Measurements from ENCODE around the gene ENTPD1.
"Not testable (repeated sequence)": the region's sequence is repeated elsewhere in the genome, so short reads cannot be mapped to it uniquely, and the experiment has no call there.

Gene ENTPD1

DNA sequence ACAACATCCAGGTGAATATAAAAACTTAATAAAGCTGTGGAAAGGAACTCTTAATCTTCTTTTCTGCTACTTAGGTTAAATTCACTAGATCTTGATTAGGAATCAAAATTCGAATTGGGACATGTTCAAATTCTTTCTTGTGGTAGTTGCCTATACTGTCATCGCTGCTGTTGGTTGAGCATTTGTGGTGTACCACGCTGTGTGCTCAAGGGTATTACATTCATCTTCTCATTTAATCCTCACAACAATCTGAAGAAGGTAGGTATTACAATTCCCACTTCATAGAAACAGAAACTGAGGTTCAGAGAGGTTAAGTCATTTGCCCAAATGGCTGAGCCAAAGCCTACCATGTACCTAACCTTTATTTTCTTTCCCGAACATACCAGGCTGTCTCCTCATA, 111.9 kb downstream of the ENTPD1 start:
- peaks cover 19% of the 10 kb centered on the region for H3K36me3 ChIP-seq (ENCODE audit: control insufficient read depth, insufficient read depth, low read length)
- WGBS, 2 experiments (ENCODE audit: insufficient coverage in 2 of 2): 93 to 100% methylated on average over 1 to 2 of the region's 4 CpGs
- H3K4me1 ChIP-seq (ENCODE audit: control insufficient read depth, insufficient read depth, low read length, poor library complexity, severe bottlenecking): no peaks in the 10 kb centered on the region
- H3K9me3 ChIP-seq (ENCODE audit: control insufficient read depth, low read length): no peaks in the 10 kb centered on the region
- no peak overlapping the region for H3K27ac ChIP-seq (ENCODE audit: low read depth, low read length, severe bottlenecking)
- no peak overlapping the region for H3K4me3 ChIP-seq (ENCODE audit: extremely low read depth, insufficient read depth, low read length, poor library complexity, severe bottlenecking)

DNA sequence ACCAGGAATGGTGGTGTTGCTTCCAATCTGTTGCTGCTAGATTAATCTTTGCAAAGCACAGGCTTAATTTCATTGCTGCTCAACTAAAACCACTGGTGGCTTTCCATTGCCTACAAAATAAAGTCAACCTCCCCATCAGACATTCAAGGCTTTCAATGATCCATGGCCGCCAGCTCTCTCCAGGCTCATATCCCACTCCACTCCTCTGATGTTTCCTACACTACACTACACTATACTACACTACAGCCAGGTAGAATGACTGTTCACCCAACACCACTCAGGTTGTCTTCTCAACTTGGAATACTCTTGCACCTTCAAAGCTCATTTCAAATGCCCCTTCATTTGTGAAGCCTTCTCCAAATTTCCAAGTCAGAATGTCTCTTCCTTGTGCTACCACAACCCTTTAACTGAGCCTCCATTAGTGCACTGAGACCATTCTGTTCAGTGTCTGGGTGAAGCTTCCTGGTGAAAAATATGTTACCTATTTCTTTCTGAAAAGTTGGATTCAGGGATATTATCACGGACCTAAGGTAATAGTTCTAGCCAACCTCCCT, 116.3 kb downstream of the ENTPD1 start:
- peaks cover 6% of the 10 kb centered on the region for H3K9me3 ChIP-seq (ENCODE audit: control insufficient read depth, low read length)
- WGBS, 2 experiments (ENCODE audit: insufficient coverage in 2 of 2): 44 to 45% methylated on average over 2 of the region's 2 CpGs
- no peaks in the 10 kb centered on the region for H3K4me1 ChIP-seq (ENCODE audit: control insufficient read depth, insufficient read depth, low read length, poor library complexity, severe bottlenecking)
- no peak overlapping the region for H3K4me3 ChIP-seq (ENCODE audit: extremely low read depth, insufficient read depth, low read length, poor library complexity, severe bottlenecking)
- H3K27ac ChIP-seq (ENCODE audit: low read depth, low read length, severe bottlenecking): no peak overlapping the region
- H3K36me3 ChIP-seq (ENCODE audit: control insufficient read depth, insufficient read depth, low read length): peaks cover 48% of the 10 kb centered on the region

DNA sequence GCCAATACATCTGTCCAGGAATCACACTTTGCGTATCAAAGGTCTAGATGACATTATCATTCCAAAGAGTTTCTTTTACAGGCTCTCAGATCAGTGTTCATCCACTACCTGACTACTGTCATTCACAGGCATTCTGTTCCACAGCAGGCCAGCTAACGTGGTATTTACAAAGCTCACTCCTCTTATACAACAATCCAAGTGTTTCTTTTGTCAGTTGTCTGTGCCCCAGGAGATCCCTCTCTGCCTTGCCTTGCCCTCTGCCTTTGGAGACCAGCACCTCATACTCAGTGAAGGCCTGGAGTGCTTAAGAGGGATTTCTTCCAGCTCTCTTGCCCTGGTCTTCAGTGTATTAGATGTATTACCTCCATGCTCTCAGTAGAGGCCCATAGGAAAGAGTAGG, 117.2 kb downstream of the ENTPD1 start:
- peaks cover 6% of the 10 kb centered on the region for H3K9me3 ChIP-seq (ENCODE audit: control insufficient read depth, low read length)
- 100% methylated on average over 2 of the region's 2 CpGs for WGBS, 2 experiments (ENCODE audit: insufficient coverage in 2 of 2)
- H3K27ac ChIP-seq (ENCODE audit: low read depth, low read length, severe bottlenecking): no peak overlapping the region
- H3K36me3 ChIP-seq (ENCODE audit: control insufficient read depth, insufficient read depth, low read length): peaks cover 43% of the 10 kb centered on the region
- H3K4me3 ChIP-seq (ENCODE audit: extremely low read depth, insufficient read depth, low read length, poor library complexity, severe bottlenecking): no peak overlapping the region
- no peaks in the 10 kb centered on the region for H3K4me1 ChIP-seq (ENCODE audit: control insufficient read depth, insufficient read depth, low read length, poor library complexity, severe bottlenecking)

DNA sequence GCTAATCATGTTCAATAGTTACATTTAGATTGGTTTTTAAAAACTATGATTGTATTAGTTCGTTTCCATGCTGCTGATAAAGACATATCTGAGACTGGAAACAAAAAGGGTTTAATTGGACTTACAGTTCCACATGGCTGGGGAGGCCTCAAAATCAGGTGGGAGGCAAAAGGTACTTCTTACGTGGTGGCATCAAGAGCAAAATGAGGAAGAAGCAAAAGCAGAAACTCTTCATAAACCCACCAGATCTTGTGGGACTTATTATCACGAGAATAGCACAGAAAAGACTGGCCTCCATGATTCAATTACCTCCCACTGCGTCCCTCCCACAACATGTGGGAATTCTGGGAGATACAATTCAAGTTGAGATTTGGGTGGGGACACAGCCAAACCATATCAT, 117.7 kb downstream of the ENTPD1 start:
- no peaks in the 10 kb centered on the region for H3K4me1 ChIP-seq (ENCODE audit: control insufficient read depth, insufficient read depth, low read length, poor library complexity, severe bottlenecking)
- peaks cover 6% of the 10 kb centered on the region for H3K9me3 ChIP-seq (ENCODE audit: control insufficient read depth, low read length)
- no peak overlapping the region for H3K27ac ChIP-seq (ENCODE audit: low read depth, low read length, severe bottlenecking)
- 83 to 88% methylated on average over 2 to 3 of the region's 4 CpGs for WGBS, 2 experiments (ENCODE audit: insufficient coverage in 2 of 2)
- no peak overlapping the region for H3K4me3 ChIP-seq (ENCODE audit: extremely low read depth, insufficient read depth, low read length, poor library complexity, severe bottlenecking)
- H3K36me3 ChIP-seq (ENCODE audit: control insufficient read depth, insufficient read depth, low read length): peaks cover 43% of the 10 kb centered on the region

DNA sequence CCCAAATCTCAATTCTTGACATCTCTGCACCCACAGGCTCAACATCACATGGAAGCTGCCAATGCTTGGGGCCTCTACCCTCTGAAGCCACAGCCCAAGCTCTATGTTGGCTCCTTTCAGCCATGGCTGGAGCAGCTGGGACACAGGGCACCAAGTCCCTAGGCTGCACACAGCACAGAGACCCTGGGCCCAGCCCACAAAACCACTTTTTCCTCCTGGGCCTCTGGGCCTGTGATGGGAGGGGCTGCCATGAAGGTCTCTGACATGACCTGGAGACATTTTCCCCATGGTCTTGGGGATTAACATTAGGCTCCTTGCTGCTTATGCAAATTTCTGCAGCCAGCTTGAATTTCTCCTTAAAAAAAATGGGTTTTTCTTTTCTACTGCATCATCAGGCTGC, 118.8 kb downstream of the ENTPD1 start:
- H3K9me3 ChIP-seq (ENCODE audit: control insufficient read depth, low read length); H3K4me3 ChIP-seq (ENCODE audit: extremely low read depth, insufficient read depth, low read length, poor library complexity, severe bottlenecking); H3K27ac ChIP-seq (ENCODE audit: low read depth, low read length, severe bottlenecking); H3K4me1 ChIP-seq (ENCODE audit: control insufficient read depth, insufficient read depth, low read length, poor library complexity, severe bottlenecking): not testable (repeated sequence)
- H3K36me3 ChIP-seq (ENCODE audit: control insufficient read depth, insufficient read depth, low read length): peaks cover 43% of the 10 kb centered on the region

DNA sequence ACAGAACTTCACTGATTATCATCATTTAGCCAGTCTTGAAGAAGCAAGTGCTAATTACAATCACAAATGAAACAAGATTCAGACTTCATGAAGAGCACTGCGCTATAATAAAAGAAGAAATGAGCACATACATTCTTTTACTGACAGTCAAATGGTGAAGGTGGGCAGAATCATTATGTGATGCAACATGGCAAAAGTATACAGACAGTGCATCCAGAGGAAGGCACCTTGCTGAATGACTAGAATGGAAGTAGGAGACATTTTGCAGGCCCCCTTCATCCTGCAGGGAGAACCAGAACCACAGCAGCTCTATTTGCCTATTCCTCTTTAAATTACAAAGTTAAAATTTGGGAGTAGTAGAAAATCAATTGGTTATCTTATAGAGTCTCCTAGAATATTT, 120.8 kb downstream of the ENTPD1 start:
- Histone ChIP-seq H3K4me3 (ENCODE audit: extremely low read depth, insufficient read depth, low read length, poor library complexity, severe bottlenecking) (no peak overlapping the region), H3K36me3 (ENCODE audit: control insufficient read depth, insufficient read depth, low read length) (peaks cover 33% of the 10 kb centered on the region), H3K9me3 (ENCODE audit: control insufficient read depth, low read length) (peaks cover 6% of the 10 kb centered on the region), H3K27ac (ENCODE audit: low read depth, low read length, severe bottlenecking) (no peak overlapping the region), H3K4me1 (ENCODE audit: control insufficient read depth, insufficient read depth, low read length, poor library complexity, severe bottlenecking) (no peaks in the 10 kb centered on the region)
- no CpG with 5 or more reads among the region's 1 CpG for WGBS, 2 experiments (ENCODE audit: insufficient coverage in 2 of 2)

DNA sequence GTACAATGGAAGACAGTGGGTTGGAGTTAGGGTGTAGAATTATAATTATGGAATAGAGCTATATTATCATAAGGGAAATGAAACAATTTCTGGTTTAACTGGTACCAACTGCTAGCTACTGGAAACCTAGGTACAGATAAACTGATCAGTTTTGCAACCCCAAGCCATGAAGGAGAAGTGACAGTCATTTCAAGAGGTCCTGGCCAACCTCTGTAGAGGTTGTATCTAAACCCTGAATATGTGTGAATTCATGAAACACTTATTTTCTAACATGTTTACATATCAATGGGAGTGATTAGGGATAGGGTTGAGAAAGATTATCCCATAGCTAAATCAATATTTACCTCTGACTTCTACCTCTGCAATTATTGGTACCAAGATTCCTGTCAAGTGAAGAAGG, 121.9 kb downstream of the ENTPD1 start:
- no peaks in the 10 kb centered on the region for H3K4me1 ChIP-seq (ENCODE audit: control insufficient read depth, insufficient read depth, low read length, poor library complexity, severe bottlenecking)
- no peak overlapping the region for H3K27ac ChIP-seq (ENCODE audit: low read depth, low read length, severe bottlenecking)
- H3K4me3 ChIP-seq (ENCODE audit: extremely low read depth, insufficient read depth, low read length, poor library complexity, severe bottlenecking): no peak overlapping the region
- peaks cover 6% of the 10 kb centered on the region for H3K9me3 ChIP-seq (ENCODE audit: control insufficient read depth, low read length)
- peaks cover 33% of the 10 kb centered on the region for H3K36me3 ChIP-seq (ENCODE audit: control insufficient read depth, insufficient read depth, low read length)

DNA sequence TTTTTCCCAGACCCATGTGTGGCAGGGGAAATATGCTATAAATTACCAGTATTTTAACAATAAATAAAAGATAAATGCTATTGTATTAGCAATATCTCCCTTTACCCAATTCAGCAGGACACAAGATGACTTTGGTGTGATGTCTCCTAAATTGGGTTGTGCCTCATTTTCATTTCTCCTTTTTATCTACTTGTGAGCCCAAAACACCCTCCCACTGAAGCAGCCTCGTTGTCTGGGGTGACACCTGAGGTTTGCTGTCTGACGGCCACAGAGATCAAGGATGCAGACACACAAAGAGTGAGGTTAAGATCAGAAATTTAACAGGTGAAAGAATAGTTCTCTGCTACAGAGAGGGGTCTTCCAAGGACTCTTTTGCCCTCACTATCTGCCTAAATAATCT, 124.7 kb downstream of the ENTPD1 start:
- Histone ChIP-seq H3K36me3 (ENCODE audit: control insufficient read depth, insufficient read depth, low read length) (peaks cover 13% of the 10 kb centered on the region), H3K4me3 (ENCODE audit: extremely low read depth, insufficient read depth, low read length, poor library complexity, severe bottlenecking) (no peak overlapping the region), H3K9me3 (ENCODE audit: control insufficient read depth, low read length) (no peaks in the 10 kb centered on the region), H3K27ac (ENCODE audit: low read depth, low read length, severe bottlenecking) (no peak overlapping the region), H3K4me1 (ENCODE audit: control insufficient read depth, insufficient read depth, low read length, poor library complexity, severe bottlenecking) (no peaks in the 10 kb centered on the region)
- WGBS, 2 experiments (ENCODE audit: insufficient coverage in 2 of 2): no CpG with 5 or more reads among the region's 2 CpGs

DNA sequence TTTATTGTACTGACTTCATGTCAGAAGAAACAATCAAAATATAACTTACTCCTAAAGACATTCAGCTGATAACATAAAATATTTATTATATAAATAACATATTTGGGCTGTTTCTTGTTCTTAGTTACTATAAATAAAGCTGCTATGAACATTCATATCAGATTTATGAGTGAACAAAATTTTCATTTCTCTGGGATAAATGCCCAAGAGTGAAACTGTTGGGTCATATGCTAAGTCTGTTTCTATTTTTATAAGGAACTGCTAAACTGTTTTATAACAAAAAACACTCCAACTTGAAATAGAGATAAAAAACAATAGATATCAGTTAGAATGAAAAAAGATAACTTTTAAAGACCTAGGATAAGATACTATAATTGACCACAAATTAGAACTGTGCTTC, 125.4 kb downstream of the ENTPD1 start:
- H3K27ac ChIP-seq (ENCODE audit: low read depth, low read length, severe bottlenecking): no peak overlapping the region
- H3K9me3 ChIP-seq (ENCODE audit: control insufficient read depth, low read length): no peaks in the 10 kb centered on the region
- H3K4me1 ChIP-seq (ENCODE audit: control insufficient read depth, insufficient read depth, low read length, poor library complexity, severe bottlenecking): no peaks in the 10 kb centered on the region
- peaks cover 11% of the 10 kb centered on the region for H3K36me3 ChIP-seq (ENCODE audit: control insufficient read depth, insufficient read depth, low read length)
- no peak overlapping the region for H3K4me3 ChIP-seq (ENCODE audit: extremely low read depth, insufficient read depth, low read length, poor library complexity, severe bottlenecking)

DNA sequence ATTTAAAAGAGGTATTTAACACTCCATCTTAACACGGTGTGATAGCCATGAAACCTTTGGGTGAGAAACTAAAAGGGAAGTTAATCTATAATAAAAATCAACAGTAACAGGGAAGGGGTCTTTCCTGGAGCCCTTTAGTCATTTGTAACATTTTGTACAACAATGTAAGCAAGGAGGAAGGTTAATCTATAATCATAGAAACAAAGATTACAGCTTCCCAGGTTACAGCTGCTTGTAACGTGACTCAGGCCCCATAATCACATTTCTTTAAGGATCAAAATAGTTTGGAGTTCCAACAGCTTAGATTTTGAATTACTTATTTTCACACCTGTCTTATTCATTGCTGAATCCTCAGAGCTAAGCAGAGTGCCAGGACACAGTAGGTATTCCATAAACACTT, 133.9 kb downstream of the ENTPD1 start:
- Histone ChIP-seq H3K4me1 (ENCODE audit: control insufficient read depth, insufficient read depth, low read length, poor library complexity, severe bottlenecking) (no peaks in the 10 kb centered on the region), H3K4me3 (ENCODE audit: extremely low read depth, insufficient read depth, low read length, poor library complexity, severe bottlenecking) (no peak overlapping the region), H3K9me3 (ENCODE audit: control insufficient read depth, low read length) (no peaks in the 10 kb centered on the region), H3K27ac (ENCODE audit: low read depth, low read length, severe bottlenecking) (no peak overlapping the region), H3K36me3 (ENCODE audit: control insufficient read depth, insufficient read depth, low read length) (peaks cover 8% of the 10 kb centered on the region)
- 67 to 100% methylated on average over 1 of the region's 2 CpGs for WGBS, 2 experiments (ENCODE audit: insufficient coverage in 2 of 2)

DNA sequence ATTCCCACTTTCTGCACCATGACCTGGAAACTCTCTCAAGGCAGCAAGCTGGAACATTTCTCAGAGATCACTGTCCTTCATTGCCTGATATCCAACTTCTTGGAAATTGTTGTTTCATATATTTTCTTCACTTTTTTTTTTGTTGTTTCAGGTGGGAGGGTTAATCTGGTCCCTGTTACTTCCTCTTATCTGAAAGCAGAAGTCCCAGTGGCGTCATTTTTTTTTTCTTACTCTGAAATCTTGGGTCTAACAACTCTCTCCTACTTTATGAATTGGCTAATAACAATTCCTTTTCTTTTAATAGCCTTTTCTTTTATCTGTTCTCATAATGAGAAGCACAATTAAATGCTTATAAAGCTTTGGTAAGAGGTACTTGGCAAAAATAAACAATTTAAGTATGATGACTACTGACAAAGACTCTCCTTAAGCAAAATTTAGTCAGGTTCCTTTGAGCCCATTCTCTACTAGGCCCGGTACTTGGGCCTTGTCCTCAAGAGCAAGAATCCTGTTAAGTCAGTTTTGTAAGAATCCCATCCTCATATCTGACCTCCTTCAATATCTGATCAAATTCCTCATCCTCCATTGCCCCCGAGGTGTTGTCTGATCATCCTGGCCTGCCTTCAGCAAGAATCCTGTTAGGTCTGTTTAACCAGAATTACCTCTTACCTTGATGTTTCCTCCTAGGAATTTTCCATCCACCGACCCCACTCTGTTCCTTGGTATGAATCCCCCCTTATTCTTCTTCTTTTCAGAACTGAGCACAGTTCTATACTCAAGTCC, 140.3 kb downstream of the ENTPD1 start:
- H3K36me3 ChIP-seq (ENCODE audit: control insufficient read depth, insufficient read depth, low read length): peaks cover 44% of the 10 kb centered on the region
- no peak overlapping the region for H3K4me3 ChIP-seq (ENCODE audit: extremely low read depth, insufficient read depth, low read length, poor library complexity, severe bottlenecking)
- H3K9me3 ChIP-seq (ENCODE audit: control insufficient read depth, low read length): no peaks in the 10 kb centered on the region
- WGBS, 2 experiments (ENCODE audit: insufficient coverage in 2 of 2): 93 to 100% methylated on average over 3 to 4 of the region's 4 CpGs
- H3K4me1 ChIP-seq (ENCODE audit: control insufficient read depth, insufficient read depth, low read length, poor library complexity, severe bottlenecking): no peaks in the 10 kb centered on the region
- H3K27ac ChIP-seq (ENCODE audit: low read depth, low read length, severe bottlenecking): no peak overlapping the region
